GM19395 (cell line): Measurements from ENCODE around the gene MARCHF3.

ENCODE experiments used
- ATAC-seq: cut with Tn5 transposase; IDR thresholded peaks from one replicate; pipeline ENCODE4 v1.9.1; 2021; ENCODE audit warnings: mild to moderate bottlenecking, moderate library complexity; ENCODE audit not compliant: unreplicated experiment

MARCHF3 gene

GRCh38 chr5:126826619-126827215 is 203.6 kb downstream of the MARCHF3 start:
- ATAC-seq: no peak

- no peak for ATAC-seq
Measured at GRCh38 chr5:126819253-126819652, 211.1 kb downstream of the MARCHF3 start.

- ATAC-seq: no peak
Measured at GRCh38 chr5:126818736-126819135, 211.6 kb downstream of the MARCHF3 start.
